Naive thymus-derived CD4-positive, alpha-beta T cell (primary cell): ENCODE results near the gene PRPF6. TPM values are rescaled to one million over a fixed set of nuclear protein-coding genes. Genes with fewer than 3 reads are reported as not detected.

Source experiments
- ATAC-seq: fragments of 150-1000 bp; cut with Tn5 transposase; 2 replicates; pipeline ENCODE4 v1.10.0; 2021; ENCODE audit warnings: mild to moderate bottlenecking, moderate library complexity
- CTCF ChIA-PET: fragments of 350-600 bp; sonication (Branson Sonifier 250); formaldehyde crosslinking; loops from one replicate; lab custom pipeline; 2021; ENCODE audit warnings: antibody characterized with exemption; lab: Charles Lee
- POLR2A ChIA-PET: fragments of 350-600 bp; sonication (Branson Sonifier 250); formaldehyde crosslinking; loops from one replicate; lab custom pipeline; 2021; ENCODE audit warnings: antibody characterized with exemption, inconsistent platforms; lab: Charles Lee
- DNase-seq, 9 donors: peaks; one replicate each; pipeline versions ENCODE4 v3.0.0 to v3.0.0-alpha.2; 2020 to 2022; ENCODE audit warnings: mixed read lengths in 1 of 9
- H3K27ac ChIP-seq: one replicate; pipeline ENCODE4 v1.7.0; 2013; ENCODE audit warnings: mild to moderate bottlenecking, low read depth, low read length, moderate library complexity
- H3K27me3 ChIP-seq, 2 donors: one replicate each; pipeline ENCODE4 v1.7.0; 2013; ENCODE audit warnings: low read length in 2 of 2, mild to moderate bottlenecking in 2 of 2, moderate library complexity in 2 of 2; ENCODE audit not compliant: control insufficient read depth in 2 of 2, insufficient read depth in 2 of 2
- H3K36me3 ChIP-seq, 3 experiments: 1 replicate in 2 of 3; 2 replicates in 1 of 3; pipeline ENCODE4 v1.7.0; 2013; ENCODE audit warnings: low read length in 3 of 3, mild to moderate bottlenecking in 3 of 3, moderate library complexity in 1 of 3; ENCODE audit not compliant: insufficient read depth in 3 of 3, control insufficient read depth in 2 of 3
- H3K4me1 ChIP-seq, 2 donors: one replicate each; pipeline ENCODE4 v1.7.0; 2013; ENCODE audit warnings: low read length in 2 of 2, mild to moderate bottlenecking in 2 of 2, moderate library complexity in 1 of 2; ENCODE audit not compliant: control insufficient read depth in 2 of 2, insufficient read depth in 2 of 2
- H3K4me3 ChIP-seq: 2 replicates; pipeline ENCODE4 v1.7.0; 2013; ENCODE audit warnings: mild to moderate bottlenecking, low read length
- H3K9me3 ChIP-seq, 3 experiments: 1 replicate in 2 of 3; 2 replicates in 1 of 3; pipeline ENCODE4 v1.7.0; 2013; ENCODE audit warnings: low read length in 3 of 3; ENCODE audit not compliant: control insufficient read depth in 2 of 3
- H3K27ac Mint-ChIP-seq, 9 donors: one replicate each; pipeline ENCODE4 v1.8.0; 2020 to 2022; ENCODE audit warnings: mixed read lengths in 9 of 9, mild to moderate bottlenecking in 8 of 9, moderate library complexity in 5 of 9, inconsistent platforms in 2 of 9
- H3K27me3 Mint-ChIP-seq, 5 donors: one replicate each; pipeline ENCODE4 v1.8.0; 2021 to 2022; ENCODE audit warnings: mixed read lengths in 5 of 5, mild to moderate bottlenecking in 1 of 5
- H3K36me3 Mint-ChIP-seq, 5 donors: one replicate each; pipeline ENCODE4 v1.8.0; 2020 to 2022; ENCODE audit warnings: mixed read lengths in 5 of 5, mild to moderate bottlenecking in 3 of 5, inconsistent platforms in 1 of 5
- H3K4me1 Mint-ChIP-seq, 7 donors: one replicate each; pipeline ENCODE4 v1.8.0; 2020 to 2022; ENCODE audit warnings: mixed read lengths in 7 of 7, mild to moderate bottlenecking in 3 of 7, inconsistent platforms in 1 of 7
- H3K4me3 Mint-ChIP-seq, 10 donors: one replicate each; pipeline ENCODE4 v1.8.0; 2020 to 2022; ENCODE audit warnings: mild to moderate bottlenecking in 10 of 10, mixed read lengths in 10 of 10, moderate library complexity in 6 of 10, inconsistent platforms in 2 of 10
- H3K9me3 Mint-ChIP-seq, 11 donors: one replicate each; pipeline ENCODE4 v1.8.0; 2020 to 2022; ENCODE audit warnings: mixed read lengths in 11 of 11, mild to moderate bottlenecking in 4 of 11, inconsistent platforms in 1 of 11, moderate library complexity in 1 of 11
- intact Hi-C, 2 donors: fragments of 100-400 bp; cut with micrococcal nuclease; formaldehyde crosslinking; loops; one replicate each; pipeline ENCODE4 v1.15.1; 2023
- polyA plus RNA-seq, 2 donors: library from polyadenylated mRNA; unstranded; fragments of 300-500 nt; fragmentation: Illumina TruSeq; gene quantifications; one replicate each; pipeline ENCODE4 v1.2.3, GENCODE V29; 2021
- total RNA-seq, 6 experiments: library from RNA in 5 of 6; stranded (reverse) in 5 of 6; gene quantifications; 1 replicate in 5 of 6; 2 replicates in 1 of 6; pipeline ENCODE4 v1.2.3 and lab custom pipeline; 2021 to 2026

The PRPF6 gene
- total and polyA plus RNA-seq, 7 experiments from 2014 or later: 71.2 to 127 (median 86.9) TPM

- Mint-ChIP-seq H3K36me3 (peaks cover 0 to 31% (median 0%) of the 10 kb centered on the region in 5 donors), H3K4me3 (peak overlapping the region in 1 of 10 donors; percentile 16), H3K27me3 (peaks cover 0 to 2% (median 0%) of the 10 kb centered on the region in 5 donors), H3K9me3 (no peaks in the 10 kb centered on the region), H3K4me1 (peaks cover 0 to 17% (median 14%) of the 10 kb centered on the region in 7 donors), H3K27ac (no peak overlapping the region)
- ChIA-PET POLR2A (interaction anchor here (0.6 to 3.5 kb wide), 3 partner anchors 10 to 15 kb away, joined by 3 to 21 read pairs (median 3); partner anchors contain the start of gene UCKL1), CTCF (interaction anchor here (1.3 kb wide), 1 partner anchor 71 kb away, joined by 3 read pairs; no protein-coding TSS in a partner anchor)
- intact Hi-C loops: no loop called here
- H3K4me3 ChIP-seq: no peak overlapping the region
- peaks cover 0 to 55% (median 6%) of the 10 kb centered on the region in 3 experiments for H3K36me3 ChIP-seq
- ATAC-seq (no peak), DNase-seq (peak in 1 of 9 donors; percentile 6)
- H3K27ac ChIP-seq: no peak overlapping the region
- no peaks in the 10 kb centered on the region for H3K27me3 ChIP-seq
- H3K4me1 ChIP-seq: peaks cover 9% of the 10 kb centered on the region in 2 donors
- peaks cover 0 to 9% (median 0%) of the 10 kb centered on the region in 3 experiments for H3K9me3 ChIP-seq
Observed at GRCh38 chr20:63966172-63966943, 14.6 kb upstream of the PRPF6 start.

- peaks cover 0 to 17% (median 13%) of the 10 kb centered on the region in 7 donors for H3K4me1 Mint-ChIP-seq
- no peaks in the 10 kb centered on the region for H3K9me3 Mint-ChIP-seq
- ATAC-seq: no peak
- peaks cover 0 to 50% (median 6%) of the 10 kb centered on the region in 3 experiments for H3K36me3 ChIP-seq
- ChIA-PET POLR2A (interaction anchor here (0.6 to 3.5 kb wide), 3 partner anchors 10 to 15 kb away, joined by 3 to 21 read pairs (median 3); partner anchors contain the start of gene UCKL1), CTCF (interaction anchor here (1.3 kb wide), 1 partner anchor 70 kb away, joined by 3 read pairs; no protein-coding TSS in a partner anchor)
- H3K27ac ChIP-seq: no peak overlapping the region
- no peaks in the 10 kb centered on the region for H3K27me3 ChIP-seq
- H3K36me3 Mint-ChIP-seq: peaks cover 0 to 31% (median 0%) of the 10 kb centered on the region in 5 donors
- H3K4me1 ChIP-seq: peaks cover 9% of the 10 kb centered on the region in 2 donors
- intact Hi-C loops: no loop called here
- H3K27me3 Mint-ChIP-seq: peaks cover 0 to 2% (median 0%) of the 10 kb centered on the region in 5 donors
- H3K4me3 ChIP-seq: no peak overlapping the region
- peak overlapping the region in 1 of 9 donors; percentile 17 for H3K27ac Mint-ChIP-seq
- peak overlapping the region in 2 of 10 donors; percentile 10 to 12 for H3K4me3 Mint-ChIP-seq
- DNase-seq: no peak
- H3K9me3 ChIP-seq: peaks cover 0 to 9% (median 0%) of the 10 kb centered on the region in 3 experiments
Observed at GRCh38 chr20:63966944-63967322, 14.0 kb upstream of the PRPF6 start.

DNA sequence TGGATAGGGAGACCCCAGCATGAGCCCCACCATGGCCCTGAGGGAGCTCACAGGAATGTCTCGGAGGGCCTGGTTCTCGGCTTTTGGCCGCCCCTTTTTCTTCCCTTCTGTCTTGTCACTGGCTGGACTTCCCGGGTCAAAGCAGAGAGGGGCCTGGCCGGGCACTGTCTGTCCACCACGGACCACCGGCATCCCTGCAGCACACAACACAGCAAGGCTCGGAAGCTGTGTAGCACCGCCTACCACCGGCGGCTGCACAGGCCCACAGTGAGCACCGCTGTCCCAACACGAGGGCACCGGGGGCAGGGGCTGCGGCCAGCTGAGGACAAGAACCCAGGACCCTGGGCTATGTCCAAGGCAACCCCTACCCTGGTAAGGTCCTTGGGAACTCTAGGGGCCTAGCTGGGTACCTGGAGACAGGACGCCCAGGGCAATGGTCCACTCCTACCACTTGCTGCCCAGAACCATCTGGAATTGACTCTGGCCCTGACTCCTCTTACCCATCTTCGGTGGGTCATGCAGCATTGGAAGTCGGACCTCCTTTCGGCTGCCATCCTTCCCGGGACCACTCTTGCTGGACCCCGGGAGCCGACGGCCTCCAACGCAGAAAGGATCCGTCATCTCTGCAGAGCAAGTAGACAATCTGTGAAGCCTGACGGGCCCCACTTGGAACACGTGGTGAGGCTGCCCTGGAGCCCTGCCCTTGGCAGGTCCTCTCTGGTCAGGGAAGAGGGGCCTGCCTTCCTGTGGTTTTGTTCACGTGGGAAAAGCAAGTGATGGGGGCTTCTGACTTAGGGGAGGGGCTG is 13.4 kb upstream of the PRPF6 start:
- Histone ChIP-seq H3K4me3 (no peak overlapping the region), H3K27me3 (no peaks in the 10 kb centered on the region), H3K4me1 (peaks cover 9% of the 10 kb centered on the region in 2 donors), H3K9me3 (peaks cover 0 to 9% (median 0%) of the 10 kb centered on the region in 3 experiments), H3K27ac (peak overlapping the region; percentile 80), H3K36me3 (peaks cover 0 to 44% (median 6%) of the 10 kb centered on the region in 3 experiments)
- DNase-seq: peak in 1 of 9 donors; percentile 3
- ChIA-PET POLR2A (interaction anchor here (0.6 to 3.5 kb wide), 7 partner anchors 8 to 16 kb away, joined by 3 to 21 read pairs (median 4); partner anchors contain the start of genes PRPF6 and UCKL1), CTCF (interaction anchor here (1.3 kb wide), 1 partner anchor 70 kb away, joined by 3 read pairs; no protein-coding TSS in a partner anchor)
- intact Hi-C loops: no loop called here
- Mint-ChIP-seq H3K27ac (peak overlapping the region in 6 of 9 donors; percentile 71 to 91 (median 87)), H3K27me3 (peaks cover 0 to 2% (median 0%) of the 10 kb centered on the region in 5 donors), H3K4me1 (peaks cover 0 to 23% (median 17%) of the 10 kb centered on the region in 7 donors), H3K4me3 (peak overlapping the region in 7 of 10 donors; percentile 12 to 91 (median 82)), H3K9me3 (no peaks in the 10 kb centered on the region), H3K36me3 (peaks cover 0 to 29% (median 0%) of the 10 kb centered on the region in 5 donors)
- no peak for ATAC-seq

DNA sequence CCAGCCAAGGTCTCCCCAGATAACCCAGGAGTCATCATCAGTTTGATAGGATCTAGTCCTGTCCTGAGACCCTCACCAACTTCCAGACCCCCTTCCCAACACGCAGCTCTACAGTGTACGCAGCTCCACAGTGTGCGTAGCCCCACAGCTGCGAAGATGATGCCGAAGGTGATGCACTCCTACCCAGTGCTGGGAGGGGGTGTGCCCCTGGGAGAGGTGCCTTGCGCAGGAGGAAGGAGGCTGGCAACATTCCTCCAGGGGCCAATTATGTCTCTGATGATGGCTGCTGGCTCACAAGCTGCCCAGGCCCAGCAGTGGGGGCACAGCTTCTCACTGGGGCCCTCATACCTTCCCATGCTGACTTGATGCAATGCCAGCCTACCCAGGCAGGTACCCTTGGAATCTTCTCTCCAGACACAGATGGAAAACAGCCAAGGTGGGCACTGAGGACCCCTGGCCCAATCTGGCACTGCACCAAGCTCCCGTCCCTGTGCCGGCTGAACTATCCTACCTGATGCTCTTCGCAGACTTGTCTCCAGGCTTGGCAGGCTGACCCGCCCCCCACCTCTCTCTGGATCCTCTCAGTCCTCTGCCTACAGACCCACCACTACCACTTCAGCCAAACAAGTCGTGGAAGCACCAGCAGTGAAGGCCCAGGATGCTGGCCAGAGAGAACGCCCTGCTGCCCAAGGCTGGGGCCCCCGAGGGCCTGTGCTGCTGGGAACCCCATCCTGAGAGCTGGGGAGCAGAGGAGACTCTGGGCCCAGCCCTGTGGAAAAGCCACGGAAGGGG is 12.6 kb upstream of the PRPF6 start:
- H3K36me3 Mint-ChIP-seq: peaks cover 0 to 29% (median 0%) of the 10 kb centered on the region in 5 donors
- ATAC-seq (no peak), DNase-seq (peak in 2 of 9 donors; percentile 8 to 23)
- H3K27ac ChIP-seq: peak overlapping the region; percentile 80
- H3K4me3 Mint-ChIP-seq: peak overlapping the region; percentile 73 to 91 (median 83)
- no peaks in the 10 kb centered on the region for H3K27me3 ChIP-seq
- peak overlapping the region; percentile 70 for H3K4me3 ChIP-seq
- no peaks in the 10 kb centered on the region for H3K9me3 Mint-ChIP-seq
- peaks cover 0 to 31% (median 24%) of the 10 kb centered on the region in 7 donors for H3K4me1 Mint-ChIP-seq
- ChIA-PET POLR2A (interaction anchor here (0.9 to 3.5 kb wide), 6 partner anchors 9 to 72 kb away, joined by 3 to 21 read pairs (median 4); partner anchors contain the start of genes PRPF6 and UCKL1), CTCF (interaction anchor here (1.2 kb wide), 1 partner anchor 12 kb away, joined by 5 read pairs; the partner anchor contains the start of genes PRPF6 and SAMD10)
- intact Hi-C loops: no loop called here
- H3K4me1 ChIP-seq: peaks cover 9% of the 10 kb centered on the region in 2 donors
- H3K27me3 Mint-ChIP-seq: peaks cover 0 to 2% (median 0%) of the 10 kb centered on the region in 5 donors
- peaks cover 0 to 9% (median 0%) of the 10 kb centered on the region in 3 experiments for H3K9me3 ChIP-seq
- peak overlapping the region; percentile 59 to 91 (median 86) for H3K27ac Mint-ChIP-seq
- peaks cover 0 to 36% (median 6%) of the 10 kb centered on the region in 3 experiments for H3K36me3 ChIP-seq

DNA sequence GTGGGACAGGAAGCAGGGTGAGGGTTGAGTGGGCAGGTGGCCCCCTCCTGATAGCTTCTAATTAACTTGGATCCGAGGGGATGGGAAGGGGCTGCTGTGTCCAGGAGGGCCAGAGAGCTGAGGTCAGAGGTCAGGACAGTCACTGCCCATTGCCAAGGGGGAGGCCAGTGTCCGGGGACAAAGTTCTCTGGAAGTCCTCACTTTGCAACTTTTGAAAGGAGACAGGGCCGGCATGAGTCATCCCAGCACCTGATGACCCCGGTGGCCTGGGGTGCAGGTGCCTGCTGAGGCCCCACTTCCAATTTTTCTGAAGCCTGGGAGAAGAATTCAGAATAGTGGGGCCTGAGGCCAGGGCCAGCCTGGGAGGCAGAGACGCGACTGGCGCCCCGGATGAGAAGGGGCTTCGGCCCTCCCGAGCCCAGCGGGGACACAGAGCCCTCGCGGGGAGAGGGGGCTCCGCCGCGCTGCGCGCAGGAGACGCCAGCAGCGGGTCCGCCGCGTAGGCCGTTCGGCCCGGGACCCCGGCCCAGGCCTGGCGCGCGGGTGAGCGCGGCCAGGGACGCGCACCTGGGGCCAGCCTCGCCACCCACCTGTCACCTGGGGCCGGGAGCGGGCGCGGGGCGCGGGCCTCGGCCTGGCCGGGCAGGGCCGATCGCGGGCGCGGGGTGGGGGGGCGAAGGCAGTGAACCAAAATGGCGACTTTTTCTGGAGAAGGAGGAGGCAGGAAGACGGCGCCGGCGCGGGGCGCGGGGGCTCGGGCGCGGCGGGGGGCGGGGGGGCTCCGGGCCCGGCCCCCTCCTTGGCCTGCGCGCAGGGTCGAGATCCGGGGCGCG is 11.8 kb upstream of the PRPF6 start:
- POLR2A ChIA-PET: interaction anchor here (0.9 to 3.5 kb wide), 5 partner anchors 9 to 73 kb away, joined by 3 to 21 read pairs (median 5); partner anchors contain the start of gene UCKL1
- peak overlapping the region; percentile 59 to 91 (median 86) for H3K27ac Mint-ChIP-seq
- H3K4me1 Mint-ChIP-seq: peaks cover 6 to 39% (median 32%) of the 10 kb centered on the region in 7 donors
- peaks cover 0 to 28% (median 6%) of the 10 kb centered on the region in 3 experiments for H3K36me3 ChIP-seq
- H3K36me3 Mint-ChIP-seq: peaks cover 0 to 29% (median 0%) of the 10 kb centered on the region in 5 donors
- peaks cover 0 to 9% (median 0%) of the 10 kb centered on the region in 3 experiments for H3K9me3 ChIP-seq
- CTCF ChIA-PET: interaction anchor here (1.2 kb wide), 1 partner anchor 11 kb away, joined by 5 read pairs; the partner anchor contains the start of genes PRPF6 and SAMD10
- peak overlapping the region; percentile 70 for H3K4me3 ChIP-seq
- ATAC-seq (peak; percentile 30), DNase-seq (peak; percentile 29 to 54 (median 40))
- intact Hi-C loops: loop anchor here in 1 of 2 donors (1.0 kb wide), 1 partner anchor 12 kb away; no protein-coding TSS in a partner anchor
- no peaks in the 10 kb centered on the region for H3K27me3 ChIP-seq
- H3K9me3 Mint-ChIP-seq: no peaks in the 10 kb centered on the region
- peaks cover 9 to 16% of the 10 kb centered on the region in 2 donors for H3K4me1 ChIP-seq
- peak overlapping the region; percentile 80 for H3K27ac ChIP-seq
- peak overlapping the region; percentile 73 to 91 (median 83) for H3K4me3 Mint-ChIP-seq
- peaks cover 0 to 2% (median 0%) of the 10 kb centered on the region in 5 donors for H3K27me3 Mint-ChIP-seq
